ENCODE measurements around the gene KIAA1671.

Gene KIAA1671

GRCh38 chr22:24977370-24978221 is 25.1 kb downstream of the KIAA1671 start:
- in situ Hi-C loops (cut with MboI; ENCODE audit: low sequenced_read_pairs), result no loop called here

- in situ Hi-C loops (cut with MboI; ENCODE audit: low sequenced_read_pairs), result no loop called here
Observed at GRCh38 chr22:24978308-24978707, 25.8 kb downstream of the KIAA1671 start.

- in situ Hi-C loops (cut with MboI; ENCODE audit: low sequenced_read_pairs), result no loop called here
Observed at GRCh38 chr22:24981066-24981465, 28.6 kb downstream of the KIAA1671 start.

- in situ Hi-C loops (cut with MboI; ENCODE audit: low sequenced_read_pairs), result no loop called here
Observed at GRCh38 chr22:24981656-24982055, 29.1 kb downstream of the KIAA1671 start.

- in situ Hi-C loops (cut with MboI; ENCODE audit: low sequenced_read_pairs), result no loop called here
Observed at GRCh38 chr22:24982301-24983056, 30.0 kb downstream of the KIAA1671 start.

GRCh38 chr22:24983151-24983550 is 30.6 kb downstream of the KIAA1671 start:
- in situ Hi-C loops (cut with MboI; ENCODE audit: low sequenced_read_pairs), result no loop called here

DNA sequence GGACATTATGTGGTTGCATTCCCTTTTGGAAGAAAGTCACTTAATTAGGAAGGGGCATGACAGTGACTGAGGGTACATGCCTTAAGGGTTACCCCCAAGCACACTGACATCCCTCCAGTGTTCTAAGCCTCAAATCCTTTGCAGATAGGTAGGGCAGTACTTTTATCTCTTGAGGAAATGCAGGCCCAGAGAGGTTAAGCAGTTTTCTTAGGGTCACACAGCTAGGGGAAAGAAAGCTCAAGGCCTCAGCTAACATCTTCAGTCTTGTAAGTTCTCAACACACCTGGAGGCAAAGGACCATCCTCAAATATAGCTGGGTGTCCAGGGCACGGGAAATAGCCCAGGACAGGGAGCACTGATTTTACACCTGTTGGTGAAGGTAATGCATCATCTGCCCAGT is 31.6 kb downstream of the KIAA1671 start:
- in situ Hi-C loops (cut with MboI; ENCODE audit: low sequenced_read_pairs), result no loop called here

- in situ Hi-C loops (cut with MboI; ENCODE audit: low sequenced_read_pairs), result no loop called here
Observed at GRCh38 chr22:24985826-24986214, 33.3 kb downstream of the KIAA1671 start.

GRCh38 chr22:24986816-24987215 is 34.3 kb downstream of the KIAA1671 start:
- in situ Hi-C loops (cut with MboI; ENCODE audit: low sequenced_read_pairs), result no loop called here

DNA sequence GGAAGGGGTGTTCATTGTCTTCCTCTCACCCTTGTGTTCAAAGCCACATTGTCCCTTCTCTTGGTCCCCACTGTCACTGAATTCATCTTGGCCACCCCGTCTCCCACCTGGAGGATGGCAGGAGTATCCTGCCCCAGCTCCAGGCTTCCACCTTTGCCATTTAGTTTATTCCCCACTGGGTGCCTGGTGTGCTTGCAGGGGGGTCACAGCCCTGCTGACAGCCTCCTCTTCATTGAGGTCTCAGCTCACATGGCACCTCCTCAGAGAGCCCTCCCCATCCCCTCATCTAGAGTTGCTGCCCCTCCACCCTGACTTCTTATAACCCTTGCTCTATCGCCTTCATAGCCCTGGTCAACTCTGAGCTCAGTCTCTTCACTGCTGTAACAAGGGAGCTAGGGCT is 36.6 kb downstream of the KIAA1671 start:
- in situ Hi-C loops (cut with MboI; ENCODE audit: low sequenced_read_pairs), result no loop called here

- in situ Hi-C loops (cut with MboI; ENCODE audit: low sequenced_read_pairs), result no loop called here
Observed at GRCh38 chr22:24989541-24989951, 37.0 kb downstream of the KIAA1671 start.

DNA sequence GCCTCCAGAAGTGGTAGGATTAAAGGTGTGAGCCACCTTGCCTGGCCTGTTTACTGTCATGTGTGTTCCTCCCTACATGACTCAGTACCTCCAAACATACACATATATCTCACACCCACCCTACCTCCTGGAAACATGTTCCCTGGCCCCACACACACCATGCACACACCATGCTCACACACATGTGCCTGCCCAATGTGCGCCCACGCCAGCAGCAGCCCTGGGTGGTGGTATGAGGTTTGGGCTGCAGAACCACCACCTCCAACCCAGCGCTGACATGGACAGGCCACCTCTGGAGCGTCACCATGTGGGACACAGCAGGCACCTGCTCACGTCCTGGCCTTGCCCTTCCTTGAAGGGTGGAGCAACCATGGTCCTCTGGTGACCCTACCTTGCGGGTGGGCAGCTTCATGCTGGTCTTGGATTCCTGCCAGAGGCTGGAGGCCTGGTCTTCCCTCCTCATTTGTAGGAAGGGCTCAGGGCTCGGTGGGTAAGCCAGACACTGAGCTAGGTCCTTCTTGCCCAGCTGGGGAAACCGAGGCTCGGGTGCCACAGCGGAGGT is 37.9 kb downstream of the KIAA1671 start:
- in situ Hi-C loops (cut with MboI; ENCODE audit: low sequenced_read_pairs), result no loop called here

GRCh38 chr22:24992946-24993345 is 40.4 kb downstream of the KIAA1671 start:
- in situ Hi-C loops (cut with MboI; ENCODE audit: low sequenced_read_pairs), result no loop called here

GRCh38 chr22:24994070-24994763 is 41.7 kb downstream of the KIAA1671 start:
- in situ Hi-C loops (cut with MboI; ENCODE audit: low sequenced_read_pairs), result no loop called here

DNA sequence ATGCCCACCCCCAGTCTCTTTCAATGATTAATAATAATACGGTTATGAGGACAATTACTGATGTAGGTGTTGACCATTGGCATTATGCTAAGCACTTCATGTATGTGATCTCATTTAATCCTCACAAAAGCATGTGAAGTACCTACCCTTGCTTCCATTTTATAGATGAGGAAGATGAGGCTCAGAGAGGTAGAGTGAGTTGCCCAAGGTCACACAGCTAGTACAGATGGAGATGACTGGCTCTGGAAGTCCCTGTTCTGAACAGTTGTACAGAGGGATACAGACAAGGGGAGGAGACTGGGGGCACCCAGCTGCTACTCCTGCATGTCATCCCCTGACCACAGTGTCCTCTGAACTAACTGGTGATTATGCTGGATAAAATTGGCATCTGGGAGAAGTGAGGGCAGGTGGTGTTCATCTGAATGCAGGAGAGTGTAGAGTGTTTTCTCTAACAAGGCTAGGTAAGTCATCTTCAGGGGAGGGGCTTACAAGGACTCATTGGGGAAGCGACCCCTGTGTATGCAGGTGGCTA is 43.2 kb downstream of the KIAA1671 start:
- in situ Hi-C loops (cut with MboI; ENCODE audit: low sequenced_read_pairs), result no loop called here

DNA sequence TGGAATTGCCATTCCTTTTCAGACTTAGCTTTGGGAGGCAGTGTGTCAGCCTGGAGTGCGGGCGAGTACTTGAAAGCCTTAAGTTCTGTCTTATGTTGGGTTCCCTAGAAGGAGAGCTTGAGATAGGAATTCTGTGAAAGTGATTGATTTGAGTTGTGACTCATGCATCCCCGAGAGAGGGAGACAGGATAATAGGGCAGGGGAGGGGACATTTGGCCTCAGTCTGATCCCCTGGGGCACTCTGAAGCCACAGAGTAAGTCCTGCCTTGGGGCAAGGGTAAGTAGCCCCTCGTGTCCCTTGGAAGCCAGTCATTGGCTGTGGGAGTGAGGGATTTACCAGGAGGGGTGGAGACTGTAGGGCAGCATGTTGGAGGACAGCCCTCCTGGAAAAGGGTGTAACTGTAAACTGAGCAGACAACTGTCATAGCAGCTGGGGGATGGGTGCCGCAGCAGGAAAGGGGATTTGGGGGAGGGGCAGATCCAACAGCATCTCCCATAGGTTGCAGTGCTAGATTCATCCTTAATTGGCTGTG is 44.0 kb downstream of the KIAA1671 start:
- in situ Hi-C loops (cut with MboI; ENCODE audit: low sequenced_read_pairs), result no loop called here

GRCh38 chr22:24997023-24997422 is 44.5 kb downstream of the KIAA1671 start:
- in situ Hi-C loops (cut with MboI; ENCODE audit: low sequenced_read_pairs), result no loop called here

DNA sequence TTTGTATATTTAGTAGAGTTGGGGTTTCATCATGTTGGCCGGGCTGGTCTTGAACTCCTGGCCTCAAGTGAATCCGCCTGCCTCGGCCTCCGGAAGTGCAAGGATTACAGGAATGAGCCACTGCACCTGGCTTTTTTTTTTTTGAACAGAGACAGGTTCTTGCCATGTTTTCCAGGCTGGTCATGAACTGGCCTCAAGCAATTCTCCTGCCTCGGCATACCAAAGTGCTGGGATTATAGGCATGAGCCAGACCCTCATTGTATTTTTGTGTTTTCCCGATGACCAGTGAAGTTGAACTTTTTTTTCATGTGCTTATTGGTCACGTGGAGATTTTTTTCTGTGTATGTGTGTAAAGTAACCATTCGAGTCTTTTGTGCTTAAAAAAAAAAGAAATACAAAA is 48.2 kb downstream of the KIAA1671 start:
- in situ Hi-C loops (cut with MboI; ENCODE audit: low sequenced_read_pairs), result no loop called here

DNA sequence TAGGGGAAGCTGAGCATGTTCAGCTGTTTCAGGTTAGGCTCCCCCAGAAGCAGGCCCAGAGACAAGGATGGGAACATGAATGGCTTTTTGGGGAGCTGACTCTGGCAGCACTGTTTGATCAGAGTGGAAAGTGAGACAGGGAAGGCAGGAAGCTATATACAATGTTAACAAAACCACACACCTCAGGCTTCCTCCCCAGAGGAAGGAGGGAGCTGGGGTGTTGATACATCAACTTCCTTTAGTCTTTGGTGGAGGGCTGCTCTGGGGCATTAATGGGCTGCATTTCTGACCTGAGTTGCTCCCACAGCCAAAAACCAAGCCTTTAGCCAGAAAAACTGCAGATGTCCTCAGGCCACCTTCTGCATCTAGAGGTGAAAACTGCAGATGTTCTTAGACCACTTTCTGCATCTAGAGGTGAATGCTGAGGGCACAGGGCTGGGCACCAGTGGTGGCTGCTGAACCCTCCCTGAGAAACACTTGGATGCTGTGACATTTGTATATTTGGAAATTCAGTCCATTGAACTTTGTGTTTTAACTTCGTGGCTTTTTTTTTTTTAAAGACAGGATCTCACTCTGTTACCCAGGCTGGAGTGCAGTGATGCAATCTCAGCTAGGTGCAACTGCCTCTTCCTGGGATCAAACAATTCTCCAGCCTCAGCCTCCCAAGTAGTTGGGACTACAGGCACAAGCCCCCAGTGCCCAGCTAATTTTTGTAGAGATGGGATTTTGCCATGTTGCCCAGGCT is 49.9 kb downstream of the KIAA1671 start:
- in situ Hi-C loops (cut with MboI; ENCODE audit: low sequenced_read_pairs), result no loop called here

DNA sequence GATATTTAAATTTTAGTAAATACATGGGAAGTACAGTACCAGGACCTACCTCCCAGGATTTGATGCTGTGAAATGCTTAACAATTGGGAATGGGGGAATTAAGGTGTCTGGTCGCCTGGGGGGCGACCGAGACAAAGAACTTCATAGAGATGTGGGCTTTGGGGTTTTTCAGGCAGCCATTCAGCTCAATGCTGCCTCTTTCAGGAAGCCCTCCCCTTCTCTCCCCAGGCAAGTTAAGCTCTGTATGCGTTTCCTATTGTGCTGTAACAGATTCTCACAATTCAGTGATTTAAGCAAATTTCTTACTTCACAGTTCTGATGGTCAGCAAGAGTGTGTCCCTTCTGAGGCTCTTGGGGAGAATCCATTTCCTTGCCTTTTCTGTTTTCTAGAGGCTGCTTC is 53.8 kb downstream of the KIAA1671 start:
- in situ Hi-C loops (cut with MboI; ENCODE audit: low sequenced_read_pairs), result no loop called here
